Dendritic cell treated with granulocyte-macrophage colony-stimulating factor and Interleukin-4, amounts not matched to agents 40 ng/mL and 50 ng/mL, for 4 days (primary cell): Measurements from ENCODE around the gene MCM5.
"Not testable (repeated sequence)": the region's sequence is repeated elsewhere in the genome, so short reads cannot be mapped to it uniquely, and the experiment has no call there.

Experiments used
- H3K27ac Mint-ChIP-seq: one replicate; pipeline ENCODE4 v1.8.0; 2022; ENCODE audit warnings: mild to moderate bottlenecking, mixed read lengths
- H3K27me3 Mint-ChIP-seq: one replicate; pipeline ENCODE4 v1.8.0; 2022; ENCODE audit warnings: mild to moderate bottlenecking, mixed read lengths
- H3K36me3 Mint-ChIP-seq: one replicate; pipeline ENCODE4 v1.8.0; 2022; ENCODE audit warnings: low read depth, mixed read lengths
- H3K4me1 Mint-ChIP-seq: one replicate; pipeline ENCODE4 v1.8.0; 2022; ENCODE audit warnings: low read depth, mixed read lengths
- H3K4me3 Mint-ChIP-seq: one replicate; pipeline ENCODE4 v1.8.0; 2022; ENCODE audit warnings: mild to moderate bottlenecking, moderate library complexity, mixed read lengths
- H3K9me3 Mint-ChIP-seq: one replicate; pipeline ENCODE4 v1.8.0; 2022; ENCODE audit warnings: mixed read lengths
- intact Hi-C: fragments of 100-400 bp; cut with micrococcal nuclease; formaldehyde crosslinking; loops from one replicate; pipeline ENCODE4 v1.15.0; 2022

The MCM5 gene

DNA sequence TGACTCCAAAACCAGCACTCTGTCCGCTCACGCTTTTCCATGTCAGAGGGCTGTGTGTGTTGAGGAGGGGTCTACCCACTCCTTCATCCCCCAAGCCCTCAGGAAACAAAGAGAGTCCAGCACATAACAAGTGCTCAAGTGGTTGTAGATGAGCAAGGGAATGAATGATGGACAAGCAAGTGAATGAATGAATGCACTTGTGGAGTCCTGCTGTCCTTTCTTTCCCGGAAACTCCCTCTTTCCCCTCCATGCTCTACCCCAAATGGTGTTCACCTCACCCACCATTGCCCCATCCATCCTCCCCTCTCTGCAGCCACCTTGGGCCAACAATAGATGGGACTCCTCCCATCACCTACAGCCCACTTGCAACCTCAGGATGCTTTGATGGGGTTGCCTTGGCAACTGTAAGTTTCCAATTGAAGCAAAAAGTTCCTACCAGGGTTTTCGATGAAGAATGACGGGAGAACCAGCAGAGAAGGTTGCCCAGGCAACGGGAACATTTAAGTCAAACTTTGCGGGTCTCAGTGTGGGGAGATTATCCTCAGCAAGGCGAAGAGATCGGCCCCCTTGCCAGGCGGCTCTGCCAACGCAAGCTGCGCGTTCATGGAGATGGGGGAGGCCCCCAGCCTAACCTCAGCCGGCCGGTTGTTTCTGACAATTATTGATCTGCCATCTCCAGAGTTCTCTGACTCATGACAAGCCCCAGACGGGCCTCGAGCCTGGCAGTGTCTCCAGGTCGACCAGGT, 51.1 kb downstream of the MCM5 start:
- Mint-ChIP-seq H3K27ac (no peak overlapping the region), H3K9me3 (no peaks in the 10 kb centered on the region)

DNA sequence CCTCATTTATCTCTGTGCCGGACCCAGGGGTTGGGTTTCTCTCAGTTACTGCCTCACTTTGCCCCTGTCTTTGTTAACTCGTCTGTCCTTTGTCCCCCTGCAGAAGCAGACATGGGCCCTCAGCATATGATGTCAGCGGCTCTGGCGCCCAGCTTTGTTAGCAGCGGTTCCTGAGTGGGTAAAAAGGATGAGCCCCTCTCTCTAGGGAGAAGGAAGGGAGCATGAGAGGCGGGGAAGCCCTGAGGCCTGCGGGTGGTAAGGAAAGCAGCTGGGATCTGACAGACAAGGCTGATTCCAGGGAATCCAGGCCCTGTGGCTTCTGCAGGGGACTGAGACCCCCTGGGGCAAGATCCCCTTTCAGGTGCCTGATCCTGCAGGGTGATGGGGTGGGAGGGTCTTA, 51.7 kb downstream of the MCM5 start:
- no peaks in the 10 kb centered on the region for H3K9me3 Mint-ChIP-seq
- no peak overlapping the region for H3K4me3 Mint-ChIP-seq
- H3K27me3 Mint-ChIP-seq = no peaks in the 10 kb centered on the region
- intact Hi-C loops = no loop called here
- no peak overlapping the region for H3K27ac Mint-ChIP-seq
- peaks cover 14% of the 10 kb centered on the region for H3K4me1 Mint-ChIP-seq
- peaks cover 20% of the 10 kb centered on the region for H3K36me3 Mint-ChIP-seq

More for the DNA sequence above, 51.1 kb downstream of the MCM5 start:
- Mint-ChIP-seq H3K36me3 (peaks cover 22% of the 10 kb centered on the region), H3K27me3 (no peaks in the 10 kb centered on the region), H3K4me1 (peaks cover 19% of the 10 kb centered on the region), H3K4me3 (no peak overlapping the region)
- intact Hi-C loops = no loop called here

DNA sequence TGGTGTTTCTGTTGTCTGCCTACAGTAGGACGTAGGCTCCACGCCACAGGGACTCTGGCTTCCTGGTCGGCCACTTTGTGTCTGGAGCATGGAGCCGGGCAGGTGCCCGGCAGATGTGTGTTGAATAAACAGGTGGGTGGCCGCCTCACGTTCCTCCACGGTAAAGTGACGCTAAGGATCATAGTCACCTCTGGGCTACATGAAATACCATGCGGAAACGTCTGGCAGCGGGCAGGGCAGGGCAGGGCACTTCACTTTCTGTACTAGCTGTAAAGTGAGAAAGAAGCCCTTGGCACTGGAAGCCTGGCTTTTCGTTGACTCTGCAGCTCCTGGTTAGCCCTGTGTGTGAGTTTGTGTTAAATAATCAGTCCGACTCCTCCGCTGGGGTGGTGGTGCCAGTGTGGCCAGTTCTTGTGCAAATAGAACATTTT, 52.4 kb downstream of the MCM5 start:
- intact Hi-C loops = no loop called here
- Mint-ChIP-seq H3K27me3 (no peaks in the 10 kb centered on the region), H3K4me1 (peaks cover 10% of the 10 kb centered on the region), H3K4me3 (no peak overlapping the region), H3K27ac (no peak overlapping the region), H3K36me3 (peaks cover 16% of the 10 kb centered on the region), H3K9me3 (no peaks in the 10 kb centered on the region)

DNA sequence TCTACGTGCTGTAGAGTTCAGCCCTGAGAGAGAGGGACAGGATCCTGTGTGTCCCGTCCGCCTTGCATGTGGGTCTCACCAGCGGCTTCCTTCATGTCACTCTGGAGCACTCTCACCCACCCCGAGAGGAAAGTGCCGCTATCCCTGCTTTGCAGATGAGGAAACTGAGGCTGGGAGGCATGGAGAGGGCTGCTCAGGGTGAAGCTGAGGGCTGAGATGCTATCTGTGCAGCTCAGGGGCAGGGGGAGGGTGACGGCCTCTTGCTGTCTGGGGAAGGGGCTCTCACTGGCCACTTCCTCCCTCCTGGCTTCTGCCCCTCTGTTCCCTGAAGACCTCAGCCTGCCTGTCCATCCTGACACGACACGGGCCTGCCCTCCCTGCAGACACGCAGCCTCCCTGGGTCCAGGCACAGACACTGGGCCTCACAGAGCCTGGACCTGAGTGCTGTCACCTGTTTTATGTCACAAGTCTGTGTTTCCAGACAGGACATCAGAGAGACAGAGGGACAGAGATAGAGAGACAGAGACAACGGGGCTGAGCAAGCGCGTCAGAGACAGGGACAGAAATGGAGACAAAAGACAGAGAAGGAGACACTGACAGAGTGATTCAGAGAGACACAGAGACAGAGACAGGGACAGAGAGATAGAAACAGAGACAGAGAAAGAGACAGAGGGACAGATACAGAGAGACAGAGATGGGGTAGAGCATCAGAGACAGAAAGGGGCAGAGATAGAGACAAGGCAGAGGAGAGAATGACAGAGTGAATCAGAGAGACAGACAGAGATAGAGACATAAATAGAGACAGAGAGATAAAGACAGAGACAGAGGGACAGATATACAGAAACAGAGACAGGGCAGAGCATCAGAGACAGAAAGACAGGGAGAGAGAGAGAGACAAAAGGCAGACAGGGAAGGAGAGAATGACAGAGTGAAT, 53.1 kb downstream of the MCM5 start:
- H3K36me3 Mint-ChIP-seq = peaks cover 14% of the 10 kb centered on the region
- peaks cover 6% of the 10 kb centered on the region for H3K4me1 Mint-ChIP-seq
- no peaks in the 10 kb centered on the region for H3K9me3 Mint-ChIP-seq
- no peaks in the 10 kb centered on the region for H3K27me3 Mint-ChIP-seq
- no peak overlapping the region for H3K27ac Mint-ChIP-seq
- no peak overlapping the region for H3K4me3 Mint-ChIP-seq
- intact Hi-C loops = no loop called here

DNA sequence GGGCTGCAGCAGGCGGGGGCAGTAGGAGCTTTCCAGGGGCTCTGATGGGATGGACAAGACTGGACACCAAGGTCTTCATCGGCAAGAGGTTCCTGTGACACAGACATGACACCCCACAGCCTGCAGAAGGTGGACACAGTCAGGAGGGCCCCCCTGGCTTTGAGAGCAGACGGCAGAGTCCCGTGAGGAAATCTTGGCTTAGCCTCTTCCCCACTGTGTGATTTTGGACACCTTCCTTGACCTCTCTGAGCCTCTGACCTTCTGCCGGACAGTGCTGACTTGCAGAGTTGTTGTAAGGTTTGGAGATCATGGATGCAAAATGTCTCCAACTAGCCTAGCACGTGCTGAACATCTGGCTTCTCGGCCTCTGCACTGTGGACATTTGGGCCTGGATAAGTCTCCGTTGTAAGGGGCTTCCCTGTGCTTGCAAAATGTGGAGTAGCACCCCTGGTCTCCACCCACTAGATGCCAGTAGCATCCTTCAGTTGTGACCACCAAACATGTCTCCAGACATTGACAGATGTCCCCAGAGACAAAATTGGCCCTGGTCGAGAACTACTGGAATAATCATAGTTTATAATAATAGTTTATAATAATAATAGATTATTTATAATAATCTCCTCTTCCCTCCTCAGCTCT, 54.6 kb downstream of the MCM5 start:
- Mint-ChIP-seq H3K4me1 (no peaks in the 10 kb centered on the region), H3K27ac (no peak overlapping the region)
- intact Hi-C loops = no loop called here

DNA sequence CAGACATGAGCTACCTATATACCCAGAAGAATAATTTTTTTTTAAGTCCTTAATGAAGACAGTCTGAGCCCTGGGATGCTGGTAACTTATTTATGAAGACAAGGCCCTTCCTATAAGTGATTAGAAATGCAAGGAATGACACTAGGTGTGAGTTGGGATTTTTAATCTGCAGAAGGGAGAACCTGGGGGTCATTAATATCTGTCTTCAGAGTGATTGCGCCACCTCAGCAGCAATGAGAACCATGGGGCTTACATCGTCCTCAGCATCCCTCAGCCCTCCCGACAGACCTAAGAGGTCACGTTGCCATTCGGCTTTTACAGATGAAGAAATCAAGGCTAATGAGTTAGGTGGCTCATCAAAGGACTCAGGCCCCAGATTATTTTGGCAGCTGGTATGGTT, 55.6 kb downstream of the MCM5 start:
- Mint-ChIP-seq H3K27ac (no peak overlapping the region), H3K4me1 (peaks cover 3% of the 10 kb centered on the region), H3K9me3 (no peaks in the 10 kb centered on the region), H3K4me3 (no peak overlapping the region), H3K36me3 (peaks cover 7% of the 10 kb centered on the region), H3K27me3 (peaks cover 1% of the 10 kb centered on the region)
- intact Hi-C loops = no loop called here

More for the DNA sequence above, 54.6 kb downstream of the MCM5 start:
- Mint-ChIP-seq H3K4me3 (no peak overlapping the region), H3K36me3 (peaks cover 9% of the 10 kb centered on the region), H3K9me3 (no peaks in the 10 kb centered on the region), H3K27me3 (peaks cover 1% of the 10 kb centered on the region)

DNA sequence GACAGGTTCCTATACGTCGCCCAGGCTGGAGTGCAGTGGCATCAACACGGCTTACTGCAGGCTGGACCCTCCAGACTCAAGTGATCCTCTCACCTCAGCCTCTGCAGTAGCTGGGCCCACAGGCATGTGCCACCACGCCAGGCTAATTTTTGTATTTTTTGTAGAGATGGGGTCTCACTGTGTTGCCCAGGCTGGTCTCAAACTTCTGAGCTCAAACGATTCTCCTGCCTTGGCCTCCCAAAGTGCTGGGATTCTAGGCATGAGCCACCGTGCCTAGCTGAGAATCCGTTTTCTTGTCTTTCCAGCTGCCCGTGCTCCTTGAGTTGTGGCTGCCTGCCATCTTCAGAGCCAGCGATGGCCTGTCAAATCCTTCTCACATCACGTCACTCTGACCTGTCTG, 56.8 kb downstream of the MCM5 start:
- Mint-ChIP-seq H3K27ac (no peak overlapping the region), H3K9me3 (no peaks in the 10 kb centered on the region), H3K4me1 (peaks cover 6% of the 10 kb centered on the region), H3K4me3 (no peak overlapping the region), H3K36me3 (no peaks in the 10 kb centered on the region), H3K27me3 (peaks cover 1% of the 10 kb centered on the region)
- intact Hi-C loops = no loop called here

DNA sequence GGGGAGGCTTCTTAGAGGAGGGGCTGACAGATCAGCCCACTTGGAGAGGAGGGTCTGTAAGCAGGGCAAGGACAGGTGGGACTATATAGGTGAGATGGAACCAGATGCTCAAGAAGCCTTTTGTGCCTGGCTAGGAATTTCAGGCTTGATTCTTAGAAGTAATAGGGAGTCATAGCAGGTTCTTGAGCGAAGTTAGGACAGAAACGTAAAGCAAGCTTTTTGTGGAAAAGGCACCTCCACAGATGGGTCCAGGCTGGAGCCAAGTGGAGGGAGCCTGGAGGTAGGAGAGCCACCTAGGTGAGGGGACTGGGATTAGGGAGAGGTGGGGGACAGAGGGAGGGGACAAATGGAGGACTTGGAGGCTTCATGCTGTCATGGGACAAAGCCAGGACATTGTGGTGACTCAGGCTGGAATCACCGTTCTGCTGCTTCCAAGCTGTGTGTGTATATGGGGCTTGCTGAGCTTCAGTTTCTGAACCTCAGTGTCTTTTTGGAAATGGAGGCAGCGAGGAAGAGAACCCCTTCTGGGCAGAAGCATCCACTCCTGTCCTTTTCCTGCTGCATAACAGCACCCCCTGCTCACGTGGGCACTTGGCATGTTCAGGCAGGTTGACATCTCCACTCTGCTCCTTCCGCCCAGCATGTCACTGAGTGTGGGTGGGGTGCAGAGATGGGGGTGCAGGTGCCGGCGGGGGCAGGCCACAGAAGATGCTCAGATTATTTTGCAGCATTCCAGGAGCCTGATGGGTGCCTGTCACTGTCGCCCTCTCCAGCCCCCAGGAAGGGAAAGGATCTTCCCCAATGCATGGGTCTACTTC, 58.0 kb downstream of the MCM5 start:
- peaks cover 1% of the 10 kb centered on the region for H3K27me3 Mint-ChIP-seq
- H3K4me1 Mint-ChIP-seq = peaks cover 6% of the 10 kb centered on the region
- H3K36me3 Mint-ChIP-seq = no peaks in the 10 kb centered on the region
- no peaks in the 10 kb centered on the region for H3K9me3 Mint-ChIP-seq
- H3K27ac Mint-ChIP-seq = no peak overlapping the region
- intact Hi-C loops = no loop called here
- no peak overlapping the region for H3K4me3 Mint-ChIP-seq

DNA sequence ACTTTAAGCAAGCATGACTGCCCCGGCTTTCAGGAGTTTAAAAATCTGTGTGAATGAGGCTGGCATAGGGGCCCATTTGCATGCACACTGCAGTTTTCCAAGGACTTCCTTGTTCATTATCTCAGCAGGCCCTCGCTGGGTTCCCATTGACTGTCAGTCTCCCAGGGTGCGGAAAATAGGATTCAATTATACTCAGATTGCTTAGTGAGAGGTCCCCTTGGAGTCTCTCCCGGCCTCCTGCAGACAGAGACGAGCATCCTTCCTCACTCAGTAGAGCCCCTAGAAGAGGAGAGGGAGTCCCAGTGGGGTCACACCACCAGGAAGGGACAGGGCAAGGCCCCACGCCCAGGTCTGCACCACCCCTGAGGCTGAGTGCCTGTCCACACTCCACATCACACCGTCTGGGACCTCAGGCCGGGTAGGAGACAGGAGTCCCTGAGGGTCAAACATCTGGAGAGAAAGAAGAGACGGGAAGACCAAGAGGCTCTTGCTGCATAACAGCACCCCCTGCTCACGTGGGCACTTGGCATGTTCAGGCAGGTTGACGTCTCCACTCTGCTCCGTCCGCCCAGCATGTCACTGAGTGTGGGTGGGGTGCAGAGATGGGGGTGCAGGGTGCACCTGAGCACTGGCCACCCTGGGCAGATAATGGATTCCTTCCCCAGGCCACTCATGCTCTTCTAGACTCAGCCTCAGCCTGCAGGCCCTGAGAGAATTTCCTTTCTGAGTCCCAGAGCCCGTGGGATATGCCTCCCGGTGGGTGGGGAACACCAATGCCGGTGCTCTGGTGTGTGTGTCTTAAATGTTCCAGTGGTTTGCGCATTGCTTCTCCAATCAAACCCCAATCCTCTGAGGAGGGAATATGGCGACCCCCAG, 58.8 kb downstream of the MCM5 start:
- Mint-ChIP-seq H3K27me3 (peaks cover 1% of the 10 kb centered on the region), H3K36me3 (no peaks in the 10 kb centered on the region)

DNA sequence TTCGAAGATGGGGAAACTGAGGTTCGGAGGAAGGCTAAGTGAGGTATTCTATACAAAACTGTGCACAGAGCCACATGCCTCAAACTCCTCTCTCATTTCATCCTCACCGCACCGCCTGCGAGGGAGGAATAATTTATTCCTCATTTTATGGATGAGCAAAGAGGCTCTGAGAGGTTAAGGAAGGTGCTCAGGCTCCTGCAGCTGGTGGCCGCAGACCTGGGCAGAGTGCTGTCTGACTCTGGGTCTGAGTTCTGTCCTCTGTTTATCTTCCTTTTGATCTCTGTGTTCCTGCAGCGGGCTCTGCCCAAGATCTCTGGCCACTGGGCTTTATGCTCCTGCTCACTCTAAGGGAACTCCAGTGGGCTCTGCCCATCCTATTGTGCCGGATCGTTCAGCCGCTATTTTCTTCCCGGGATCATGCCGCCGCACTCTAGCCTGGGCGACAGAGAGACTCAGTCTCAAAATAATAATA, 59.5 kb downstream of the MCM5 start:
- peaks cover 1% of the 10 kb centered on the region for H3K27me3 Mint-ChIP-seq
- H3K27ac Mint-ChIP-seq = no peak overlapping the region
- no peaks in the 10 kb centered on the region for H3K36me3 Mint-ChIP-seq
- H3K9me3 Mint-ChIP-seq = peaks cover 10% of the 10 kb centered on the region
- no peak overlapping the region for H3K4me3 Mint-ChIP-seq
- intact Hi-C loops = no loop called here
- H3K4me1 Mint-ChIP-seq = peaks cover 6% of the 10 kb centered on the region

More for the DNA sequence above, 58.8 kb downstream of the MCM5 start:
- intact Hi-C loops = no loop called here
- no peak overlapping the region for H3K4me3 Mint-ChIP-seq
- peaks cover 6% of the 10 kb centered on the region for H3K4me1 Mint-ChIP-seq
- peaks cover 8% of the 10 kb centered on the region for H3K9me3 Mint-ChIP-seq
- no peak overlapping the region for H3K27ac Mint-ChIP-seq

DNA sequence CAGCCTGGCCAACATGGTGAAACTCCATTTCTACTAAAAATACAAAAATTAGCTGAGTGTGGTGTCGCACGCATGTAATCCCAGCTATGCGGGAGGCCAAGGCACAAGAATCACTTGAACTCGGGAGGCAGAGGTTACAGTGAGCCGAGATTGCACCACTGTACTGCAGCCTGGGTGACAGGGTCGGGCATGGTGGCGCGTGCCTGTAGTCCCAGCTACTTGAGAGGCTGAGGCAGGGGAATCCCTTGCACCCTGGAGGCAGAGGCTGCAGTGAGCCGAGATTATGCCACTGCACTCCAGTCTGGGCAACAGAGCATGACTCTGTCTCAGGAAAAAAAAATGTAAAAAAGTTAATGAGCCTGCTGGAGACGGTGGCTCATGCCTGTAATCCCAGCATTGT, 60.0 kb downstream of the MCM5 start:
- intact Hi-C loops, H3K4me3 Mint-ChIP-seq, H3K27ac Mint-ChIP-seq, H3K4me1 Mint-ChIP-seq, H3K36me3 Mint-ChIP-seq, H3K27me3 Mint-ChIP-seq: not testable (repeated sequence)
- H3K9me3 Mint-ChIP-seq = peaks cover 10% of the 10 kb centered on the region

DNA sequence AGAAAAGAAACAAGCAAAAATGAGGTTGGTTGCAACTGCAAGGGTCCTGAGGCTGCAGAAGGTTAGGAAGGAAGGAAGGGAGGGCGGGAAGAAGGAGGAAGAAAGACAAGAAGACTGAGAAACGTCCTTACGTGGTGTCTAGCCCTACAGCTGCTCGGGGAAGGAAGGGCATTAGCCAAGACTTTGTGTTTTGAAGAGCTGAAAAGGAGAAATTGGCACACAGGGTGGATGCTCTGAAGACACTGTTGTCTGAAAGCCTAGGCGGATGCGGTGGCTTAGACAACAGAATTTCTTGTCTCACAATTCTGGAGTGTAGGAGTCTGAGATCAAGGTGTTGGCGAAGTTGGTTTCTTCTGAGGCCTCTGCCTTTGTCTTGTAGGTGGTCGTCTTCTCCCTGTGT, 60.7 kb downstream of the MCM5 start:
- Mint-ChIP-seq H3K4me1 (peaks cover 6% of the 10 kb centered on the region), H3K27ac (no peak overlapping the region), H3K27me3 (peaks cover 1% of the 10 kb centered on the region), H3K36me3 (no peaks in the 10 kb centered on the region), H3K9me3 (peaks cover 10% of the 10 kb centered on the region), H3K4me3 (no peak overlapping the region)
- intact Hi-C loops = no loop called here
